Natural killer cell treated with Interleukin-12 subunit alpha and Interleukin-12 subunit beta and Interleukin-15 and Interleukin-18, amount 100 ng/mL, for 72 hours (primary cell): Measurements from ENCODE around the gene CCM2L. TPM values are rescaled to one million over a fixed set of nuclear protein-coding genes. Genes with fewer than 3 reads are reported as not detected.

Source experiments
- ATAC-seq, 2 donors: fragments of 150-1000 bp; cut with Tn5 transposase in 1 of 2; sonication (Bioruptor Pico), chemical (Tn5 transposase) in 1 of 2; 2 replicates each; pipeline ENCODE4 v1.10.0; 2021
- DNase-seq: peaks from one replicate; pipeline ENCODE4 v3.0.0; 2022; ENCODE audit warnings: low spot score
- H3K27ac Mint-ChIP-seq, 2 donors: 1 replicate in 1 of 2; 2 replicates in 1 of 2; pipeline ENCODE4 v1.8.0; 2022; ENCODE audit warnings: mixed read lengths in 2 of 2, mild to moderate bottlenecking in 1 of 2, moderate library complexity in 1 of 2
- H3K27me3 Mint-ChIP-seq, 2 donors: 1 replicate in 1 of 2; 2 replicates in 1 of 2; pipeline ENCODE4 v1.8.0; 2022; ENCODE audit warnings: mixed read lengths in 2 of 2
- H3K36me3 Mint-ChIP-seq: one replicate; pipeline ENCODE4 v1.8.0; 2022; ENCODE audit warnings: mixed read lengths
- H3K4me1 Mint-ChIP-seq, 2 donors: 1 replicate in 1 of 2; 2 replicates in 1 of 2; pipeline ENCODE4 v1.8.0; 2022; ENCODE audit warnings: low read depth in 2 of 2, mixed read lengths in 2 of 2, mild to moderate bottlenecking in 1 of 2
- H3K4me3 Mint-ChIP-seq: one replicate; pipeline ENCODE4 v1.8.0; 2022; ENCODE audit warnings: mixed read lengths
- H3K9me3 Mint-ChIP-seq: 2 replicates; pipeline ENCODE4 v1.8.0; 2022; ENCODE audit warnings: mixed read lengths
- total RNA-seq, 2 donors: library from RNA; stranded (reverse); gene quantifications; one replicate each; pipeline ENCODE4 v1.2.3, GENCODE V29; 2022

Gene CCM2L
- total RNA-seq, 2 donors from 2014 or later: not detected

GRCh38 chr20:32006841-32007786 lies 3.1 kb upstream of the CCM2L start:
- H3K4me3 Mint-ChIP-seq: no peak overlapping the region
- H3K4me1 Mint-ChIP-seq: no peaks in the 10 kb centered on the region
- H3K27me3 Mint-ChIP-seq: peaks cover 0 to 14% of the 10 kb centered on the region in 2 donors
- H3K9me3 Mint-ChIP-seq: no peaks in the 10 kb centered on the region
- no peak for ATAC-seq
- no peaks in the 10 kb centered on the region for H3K36me3 Mint-ChIP-seq
- no peak for DNase-seq
- H3K27ac Mint-ChIP-seq: no peak overlapping the region

- no peaks in the 10 kb centered on the region for H3K4me1 Mint-ChIP-seq
- no peak for DNase-seq
- H3K4me3 Mint-ChIP-seq: no peak overlapping the region
- peak in 1 of 2 donors; percentile 20 for ATAC-seq
- no peak overlapping the region for H3K27ac Mint-ChIP-seq
- H3K27me3 Mint-ChIP-seq: peaks cover 0 to 14% of the 10 kb centered on the region in 2 donors
- H3K36me3 Mint-ChIP-seq: no peaks in the 10 kb centered on the region
- no peaks in the 10 kb centered on the region for H3K9me3 Mint-ChIP-seq
Measured at GRCh38 chr20:32007787-32008616, 2.2 kb upstream of the CCM2L start.

GRCh38 chr20:32009564-32009963 lies 674 bp upstream of the CCM2L start:
- H3K9me3 Mint-ChIP-seq: no peaks in the 10 kb centered on the region
- no peak overlapping the region for H3K4me3 Mint-ChIP-seq
- H3K27me3 Mint-ChIP-seq: peaks cover 0 to 14% of the 10 kb centered on the region in 2 donors
- DNase-seq: no peak
- H3K27ac Mint-ChIP-seq: no peak overlapping the region
- H3K4me1 Mint-ChIP-seq: no peaks in the 10 kb centered on the region
- no peak for ATAC-seq
- no peaks in the 10 kb centered on the region for H3K36me3 Mint-ChIP-seq

- Mint-ChIP-seq H3K27ac (no peak overlapping the region), H3K4me1 (no peaks in the 10 kb centered on the region), H3K9me3 (no peaks in the 10 kb centered on the region), H3K27me3 (peaks cover 8 to 17% of the 10 kb centered on the region in 2 donors), H3K36me3 (no peaks in the 10 kb centered on the region), H3K4me3 (no peak overlapping the region)
- no peak for ATAC-seq
- DNase-seq: no peak
Measured at GRCh38 chr20:32010666-32011065, 428 bp downstream of the CCM2L start.

GRCh38 chr20:32012159-32012688 lies 2.0 kb downstream of the CCM2L start:
- Mint-ChIP-seq H3K27me3 (peaks cover 15 to 16% of the 10 kb centered on the region in 2 donors), H3K4me1 (no peaks in the 10 kb centered on the region), H3K9me3 (no peaks in the 10 kb centered on the region), H3K4me3 (no peak overlapping the region), H3K27ac (no peak overlapping the region), H3K36me3 (no peaks in the 10 kb centered on the region)
- DNase-seq (no peak), ATAC-seq (no peak)

GRCh38 chr20:32013326-32013725 lies 3.1 kb downstream of the CCM2L start:
- H3K4me3 Mint-ChIP-seq: no peak overlapping the region
- no peaks in the 10 kb centered on the region for H3K9me3 Mint-ChIP-seq
- H3K36me3 Mint-ChIP-seq: no peaks in the 10 kb centered on the region
- H3K4me1 Mint-ChIP-seq: peaks cover 0 to 2% of the 10 kb centered on the region in 2 donors
- peaks cover 18 to 21% of the 10 kb centered on the region in 2 donors for H3K27me3 Mint-ChIP-seq
- DNase-seq (no peak), ATAC-seq (no peak)
- H3K27ac Mint-ChIP-seq: no peak overlapping the region

GRCh38 chr20:32017711-32018251 lies 7.5 kb downstream of the CCM2L start:
- no peaks in the 10 kb centered on the region for H3K9me3 Mint-ChIP-seq
- peaks cover 5% of the 10 kb centered on the region for H3K36me3 Mint-ChIP-seq
- no peak for DNase-seq
- H3K27ac Mint-ChIP-seq: no peak overlapping the region
- peaks cover 15 to 18% of the 10 kb centered on the region in 2 donors for H3K4me1 Mint-ChIP-seq
- H3K4me3 Mint-ChIP-seq: peak overlapping the region; percentile 67
- ATAC-seq: no peak
- peaks cover 38 to 58% of the 10 kb centered on the region in 2 donors for H3K27me3 Mint-ChIP-seq

- Mint-ChIP-seq H3K27me3 (peaks cover 43 to 65% of the 10 kb centered on the region in 2 donors), H3K27ac (no peak overlapping the region), H3K4me3 (peak overlapping the region; percentile 67), H3K9me3 (no peaks in the 10 kb centered on the region), H3K4me1 (peaks cover 15 to 18% of the 10 kb centered on the region in 2 donors), H3K36me3 (peaks cover 5% of the 10 kb centered on the region)
- peak; percentile 65 to 73 for ATAC-seq
- peak; percentile 65 for DNase-seq
Measured at GRCh38 chr20:32018269-32019155, 8.3 kb downstream of the CCM2L start.

GRCh38 chr20:32019156-32019510 lies 8.9 kb downstream of the CCM2L start:
- H3K4me1 Mint-ChIP-seq: peaks cover 15 to 18% of the 10 kb centered on the region in 2 donors

GRCh38 chr20:32019563-32020463 lies 9.6 kb downstream of the CCM2L start:
- DNase-seq: no peak
- Mint-ChIP-seq H3K9me3 (no peaks in the 10 kb centered on the region), H3K4me3 (peak overlapping the region; percentile 95), H3K27ac (peak overlapping the region in 1 of 2 donors; percentile 47), H3K4me1 (peaks cover 15 to 18% of the 10 kb centered on the region in 2 donors), H3K27me3 (peaks cover 47 to 68% of the 10 kb centered on the region in 2 donors), H3K36me3 (peaks cover 5% of the 10 kb centered on the region)
- ATAC-seq: no peak

More at GRCh38 chr20:32019156-32019510, 8.9 kb downstream of the CCM2L start:
- Mint-ChIP-seq H3K27ac (peak overlapping the region in 1 of 2 donors; percentile 47), H3K36me3 (peaks cover 5% of the 10 kb centered on the region), H3K27me3 (peaks cover 46 to 66% of the 10 kb centered on the region in 2 donors), H3K9me3 (no peaks in the 10 kb centered on the region), H3K4me3 (peak overlapping the region; percentile 95)
- DNase-seq (no peak), ATAC-seq (no peak)

GRCh38 chr20:32021091-32021490 lies 10.9 kb downstream of the CCM2L start:
- H3K27me3 Mint-ChIP-seq: peaks cover 47 to 66% of the 10 kb centered on the region in 2 donors
- H3K27ac Mint-ChIP-seq: no peak overlapping the region
- H3K4me3 Mint-ChIP-seq: peak overlapping the region; percentile 32
- H3K36me3 Mint-ChIP-seq: peaks cover 5% of the 10 kb centered on the region
- DNase-seq (no peak), ATAC-seq (no peak)
- peaks cover 15 to 18% of the 10 kb centered on the region in 2 donors for H3K4me1 Mint-ChIP-seq
- H3K9me3 Mint-ChIP-seq: no peaks in the 10 kb centered on the region
